Bronchus fibroblast of lung (primary cell): ENCODE data around the gene C9orf43. TPM values are rescaled to one million over a fixed set of nuclear protein-coding genes. Genes with fewer than 3 reads are reported as not detected.

ENCODE experiments used
- total RNA-seq: library from RNA; depleted of rRNA; stranded (reverse); fragments of >200 nt; gene quantifications from 2 replicates; pipeline ENCODE4 v1.2.3, GENCODE V29; 2015

The C9orf43 gene
- 0.45 TPM in 1 of 2 replicates, not detected in the other for total RNA-seq

GRCh38 chr9:113410207-113410864, at the start of gene C9orf43, which contains the start of gene POLE3:
Gene C9orf43 (plus strand): TSS chr9:113410747. CDS start chr9:113413494, 2,747 bp downstream.
Gene POLE3 (minus strand): TSS chr9:113410675. CDS start chr9:113410293, 382 bp downstream.

GRCh38 chr9:113376634-113377567, 33.6 kb upstream of the C9orf43 start, which contains the start of gene HDHD3:
Gene HDHD3 (minus strand): TSS chr9:113376986. CDS start chr9:113374354, 2,632 bp downstream.

GRCh38 chr9:113401027-113401792, 9.3 kb upstream of the C9orf43 start, which contains the start of gene ALAD:
Gene ALAD (minus strand): TSS chr9:113401284. CDS start chr9:113393559, 7,725 bp downstream.

GRCh38 chr9:113463418-113464285, 53.1 kb downstream of the C9orf43 start, which contains the start of gene RGS3:
Gene RGS3 (plus strand): TSS chr9:113463727. CDS start chr9:113463803, 76 bp downstream.

Other genes starting within 250 kb of the C9orf43 start
- 11.0 and 15.1 TPM in 2 replicates for gene FKBP15, start 189.5 kb upstream of the C9orf43 start, total RNA-seq
- gene SLC31A1, start 189.2 kb upstream of the C9orf43 start, total RNA-seq: 14.5 and 15.2 TPM in 2 replicates
- 27.9 and 32.4 TPM in 2 replicates for gene CDC26, start 135.2 kb upstream of the C9orf43 start, total RNA-seq
- 26.2 and 28.7 TPM in 2 replicates for gene PRPF4, start 135.1 kb upstream of the C9orf43 start, total RNA-seq
- not detected in 2 replicates for gene RNF183, start 107.4 kb upstream of the C9orf43 start, total RNA-seq
- gene WDR31, start 70.5 kb upstream of the C9orf43 start, total RNA-seq: 0.67 and 0.74 TPM in 2 replicates
- not detected in 2 replicates for gene BSPRY, start 61.2 kb upstream of the C9orf43 start, total RNA-seq
- gene HDHD3, start 33.8 kb upstream of the C9orf43 start, total RNA-seq: 6.1 and 6.8 TPM in 2 replicates
- 8.4 and 9.8 TPM in 2 replicates for gene ALAD, start 9.5 kb upstream of the C9orf43 start, total RNA-seq
- gene POLE3, start 72 bp upstream of the C9orf43 start, total RNA-seq: 48.5 and 62.4 TPM in 2 replicates
- gene RGS3, start 53.0 kb downstream of the C9orf43 start, total RNA-seq: 45.5 and 47.4 TPM in 2 replicates